ACHN (cell line): ENCODE data around the gene TYMS.

ENCODE experiments used
- DNase-seq: peaks from one replicate; pipeline ENCODE4 v3.0.0-alpha.2; 2015
- in situ Hi-C: cut with HindIII; loops from 2 replicates; pipeline ENCODE4 v1.10.0; 2017; ENCODE audit warnings: low sequenced_read_pairs, low pct_ligation_motif_present, low pct_unique_long_range_greater_than_20kb

Gene TYMS

DNA sequence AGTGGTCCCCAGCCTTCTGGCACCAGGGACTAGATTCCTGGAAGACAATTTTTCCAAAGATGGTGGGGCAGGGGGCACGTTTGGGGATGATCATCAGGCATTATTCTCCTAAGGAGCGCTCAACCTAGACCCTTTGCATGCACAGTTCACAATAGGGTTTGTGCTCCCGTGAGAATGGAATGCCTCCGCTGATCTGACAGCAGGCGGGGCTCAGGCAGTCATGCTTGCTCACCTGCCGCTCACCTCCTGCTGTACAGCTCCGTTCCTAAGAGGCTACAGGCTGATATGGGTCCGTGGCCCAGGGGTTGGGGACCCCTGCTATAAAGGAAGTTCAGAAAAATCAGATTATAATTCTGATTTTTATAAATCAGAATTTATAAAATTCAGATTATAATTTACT lies 22.3 kb upstream of the TYMS start:
- in situ Hi-C loops, result no loop called here
- no peak for DNase-seq

DNA sequence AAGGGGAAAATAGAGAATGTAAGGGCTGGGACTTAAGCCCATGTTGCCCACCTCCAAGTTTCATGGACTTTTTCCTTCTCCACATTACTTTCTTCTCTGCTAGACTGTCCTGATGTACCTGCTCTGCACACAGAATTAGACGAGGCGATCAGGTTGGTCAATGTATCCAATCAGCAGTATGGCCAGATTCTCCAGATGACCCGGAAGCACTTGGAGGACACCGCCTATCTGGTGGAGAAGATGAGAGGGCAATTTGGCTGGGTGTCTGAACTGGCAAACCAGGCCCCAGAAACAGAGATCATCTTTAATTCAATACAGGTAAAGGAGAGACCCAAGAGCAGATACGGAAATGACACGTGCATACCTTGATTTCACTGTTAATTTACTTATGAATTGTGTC lies 16.2 kb upstream of the TYMS start:
- DNase-seq, result no peak
- in situ Hi-C loops, result no loop called here

DNA sequence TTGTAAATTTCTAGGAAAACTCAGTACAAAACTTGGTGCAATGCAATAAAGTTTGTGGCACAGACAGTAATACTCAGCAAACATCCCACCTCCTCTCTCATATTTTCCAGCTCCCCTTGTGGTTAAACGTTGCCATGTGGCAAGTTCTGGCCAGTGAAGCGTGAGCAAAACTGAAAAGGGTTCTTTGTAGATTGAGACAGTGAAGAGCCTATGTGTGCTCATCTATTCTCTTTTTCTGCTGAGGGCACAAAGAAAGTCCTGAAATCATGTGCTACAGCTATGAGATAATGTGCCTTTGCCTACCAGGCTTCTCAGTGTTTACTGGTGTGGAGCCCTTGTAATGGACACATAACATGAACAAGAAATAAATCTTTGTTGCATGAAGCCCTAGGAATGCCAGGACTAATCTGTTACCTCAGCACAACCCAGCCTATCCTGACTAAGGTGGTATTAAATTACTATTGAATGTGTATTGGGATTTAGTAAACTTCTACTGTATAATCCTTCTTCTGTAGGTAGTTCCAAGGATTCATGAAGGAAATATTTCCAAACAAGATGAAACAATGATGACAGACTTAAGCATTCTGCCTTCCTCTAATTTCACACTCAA lies 13.0 kb upstream of the TYMS start:
- in situ Hi-C loops, result no loop called here
- no peak for DNase-seq

DNA sequence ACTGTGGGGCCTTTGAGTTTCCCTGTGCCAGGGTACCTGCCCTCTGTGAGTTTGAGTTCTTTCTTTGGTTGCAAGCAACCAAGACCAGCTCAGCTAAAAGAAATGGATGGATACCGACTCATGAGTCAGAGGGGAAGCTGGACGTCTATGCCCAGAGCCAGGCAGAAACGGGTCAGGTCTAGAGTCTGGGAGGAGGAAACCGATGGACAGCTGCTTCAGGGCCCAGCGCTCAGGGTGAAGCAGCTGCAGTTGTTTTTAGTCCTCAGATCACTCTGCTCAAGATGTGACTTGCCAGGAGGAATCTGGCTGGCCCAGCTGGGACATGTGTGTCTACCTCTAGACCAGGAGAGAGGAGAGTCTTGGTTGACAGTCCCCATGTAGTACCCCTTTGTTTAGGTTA lies 10.1 kb upstream of the TYMS start:
- DNase-seq, result no peak
- in situ Hi-C loops, result no loop called here

DNA sequence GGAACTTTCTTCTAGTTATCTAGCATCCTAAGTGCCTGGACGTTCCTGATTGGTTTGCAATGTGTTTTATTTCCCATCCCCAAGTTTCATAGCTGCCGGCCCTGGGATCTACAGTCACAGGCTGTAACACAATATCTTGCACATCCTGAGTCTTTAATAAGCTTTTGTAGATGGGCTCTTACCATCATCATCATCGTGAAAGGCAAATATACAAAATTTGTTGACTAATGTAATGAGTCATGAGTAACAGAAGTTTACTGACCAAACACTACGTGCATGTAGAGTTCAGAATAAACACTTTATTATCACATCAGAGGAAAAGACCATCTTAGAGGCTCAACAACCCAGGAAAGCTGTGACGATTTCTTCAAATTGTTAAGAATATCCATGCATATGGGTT lies 8.1 kb upstream of the TYMS start:
- DNase-seq, result no peak
- in situ Hi-C loops, result no loop called here

DNA sequence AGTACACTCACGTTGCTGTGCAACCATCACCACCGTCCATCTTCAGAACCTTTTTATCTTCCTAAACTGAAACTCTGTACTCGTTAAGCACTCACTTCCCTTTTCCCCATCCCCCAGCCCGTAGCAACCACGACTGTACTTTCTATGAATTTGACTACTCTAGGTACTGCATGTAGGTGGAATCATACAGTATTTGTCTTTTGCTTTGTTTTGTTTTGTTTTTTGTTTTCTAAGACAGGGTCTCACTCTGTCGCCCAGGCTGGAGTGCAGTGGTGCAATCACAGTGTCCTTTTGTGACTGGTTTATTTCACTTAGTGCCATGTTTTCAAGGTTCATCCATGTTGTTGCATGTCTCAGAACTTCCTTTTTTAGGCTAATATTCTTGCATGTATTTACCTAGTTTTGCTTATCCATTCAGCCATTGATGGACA lies 7.0 kb upstream of the TYMS start:
- no peak for DNase-seq
- in situ Hi-C loops, result no loop called here

DNA sequence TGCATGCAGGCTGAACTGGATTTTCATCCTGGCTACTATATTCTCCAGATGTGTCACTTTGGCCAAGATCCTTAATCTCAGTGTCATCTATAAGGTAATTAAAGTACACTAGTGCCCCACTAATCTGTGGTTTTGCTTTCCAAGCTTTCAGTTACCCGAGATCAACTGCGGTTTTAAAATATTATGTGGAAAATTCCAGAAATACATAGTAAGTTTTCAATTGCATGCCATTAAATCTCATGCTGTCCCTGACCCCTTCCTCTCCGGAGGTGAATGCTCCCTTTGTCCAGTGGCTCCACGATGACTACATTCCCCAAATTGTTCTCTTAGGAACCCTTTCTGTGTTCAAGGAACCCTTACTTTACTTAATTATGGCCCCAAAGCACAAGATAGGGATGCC lies 5.3 kb upstream of the TYMS start:
- in situ Hi-C loops, result no loop called here
- no peak for DNase-seq

DNA sequence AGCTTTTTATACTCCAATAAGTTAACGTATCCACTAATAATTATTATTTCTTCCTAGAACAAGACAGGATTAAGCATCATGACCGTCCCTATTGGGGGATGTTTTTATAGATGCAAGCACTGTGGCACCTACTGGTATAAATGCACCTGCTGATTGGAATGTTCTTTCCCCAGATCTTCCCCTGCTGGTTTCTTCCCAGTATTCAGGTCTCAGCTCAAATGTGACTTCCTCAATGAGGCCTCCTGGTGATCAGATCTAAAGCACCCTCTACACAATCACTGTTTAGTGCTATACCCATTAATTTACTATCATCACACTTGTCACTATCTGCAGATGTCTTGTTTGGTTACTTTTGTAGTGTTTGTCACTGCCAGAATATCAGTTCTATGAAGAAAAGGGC lies 3.9 kb upstream of the TYMS start:
- in situ Hi-C loops, result no loop called here
- no peak for DNase-seq

DNA sequence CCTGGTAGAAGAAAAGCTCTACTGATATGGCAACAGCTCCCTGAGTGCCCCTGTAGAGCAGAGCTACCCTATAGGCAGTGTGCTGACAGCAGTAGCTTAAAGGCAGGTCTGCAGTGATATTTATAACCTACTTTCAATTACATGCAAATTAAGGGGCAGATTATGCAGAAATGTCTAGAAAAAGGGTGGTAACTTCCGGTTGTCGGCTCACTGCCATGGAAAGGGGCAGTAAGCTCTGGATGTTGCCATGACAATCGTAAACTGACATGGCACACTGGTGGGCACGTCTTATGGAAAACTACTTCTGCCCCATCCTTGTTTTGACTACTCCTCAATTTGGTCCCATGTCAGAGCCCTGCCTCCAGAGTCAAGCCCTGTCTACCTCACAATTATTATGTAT lies 2.9 kb upstream of the TYMS start:
- in situ Hi-C loops, result no loop called here

DNA sequence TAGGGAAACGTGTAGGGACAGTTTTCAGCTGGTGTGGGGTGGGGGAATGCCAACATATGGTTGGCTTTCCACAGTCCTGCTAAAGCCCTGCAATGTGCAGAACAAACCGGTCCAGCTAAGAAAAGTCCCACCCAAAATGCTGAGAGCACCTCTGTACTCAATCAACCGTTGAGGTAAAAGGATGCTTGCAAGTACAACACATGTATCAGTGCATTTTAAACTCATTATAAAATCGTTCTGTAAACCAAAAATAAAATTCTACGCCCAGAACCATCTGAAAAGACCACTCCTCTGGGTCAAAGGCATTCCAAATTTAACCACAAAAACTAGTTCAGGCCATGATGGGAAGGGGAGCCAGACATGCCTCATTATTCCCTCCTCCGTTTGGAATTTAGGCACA lies 2.0 kb upstream of the TYMS start:
- in situ Hi-C loops, result no loop called here
- DNase-seq, result no peak

More for the DNA sequence above, 2.9 kb upstream of the TYMS start:
- no peak for DNase-seq

DNA sequence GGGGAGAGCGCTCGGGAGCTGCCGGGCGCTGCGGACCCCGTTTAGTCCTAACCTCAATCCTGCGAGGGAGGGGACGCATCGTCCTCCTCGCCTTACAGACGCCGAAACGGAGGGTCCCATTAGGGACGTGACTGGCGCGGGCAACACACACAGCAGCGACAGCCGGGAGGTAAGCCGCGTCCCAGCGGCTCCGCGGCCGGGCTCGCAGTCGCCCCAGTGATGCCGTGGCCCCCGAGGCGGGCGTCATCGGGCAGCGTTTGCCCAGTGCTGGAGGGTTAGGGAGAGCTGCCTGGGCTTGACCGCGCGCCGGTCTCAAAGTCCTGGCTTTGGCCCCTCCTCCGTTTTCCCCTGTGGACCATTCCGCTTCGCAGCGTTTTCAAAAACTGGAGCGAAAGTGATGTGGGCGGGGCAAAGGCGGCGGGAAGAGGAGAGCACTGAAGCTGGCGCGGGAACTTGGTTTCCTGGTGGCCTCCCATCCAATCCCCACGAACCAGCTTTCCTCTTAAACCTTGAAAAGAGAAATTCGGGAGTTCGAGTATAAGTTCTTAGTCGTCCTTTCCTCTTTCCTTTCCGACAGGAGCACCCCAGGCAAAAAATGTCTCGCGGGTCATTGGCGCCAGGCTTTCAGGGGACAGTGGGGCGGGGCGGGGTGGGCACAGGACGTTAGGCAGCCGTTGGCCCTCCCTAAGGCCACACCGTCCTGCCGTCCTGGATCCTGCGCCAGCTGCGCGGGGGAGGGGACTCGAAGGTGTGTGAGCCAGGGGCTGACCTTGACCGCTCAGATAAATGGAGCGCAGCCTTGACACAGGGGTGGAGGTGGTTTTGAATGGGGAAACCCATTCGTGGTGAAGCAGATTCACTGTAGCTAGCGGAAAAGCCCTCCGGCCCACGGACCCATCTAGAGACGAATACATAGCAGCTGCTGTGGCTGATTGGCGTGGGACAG lies 821 bp downstream of the TYMS start:
- in situ Hi-C loops, result no loop called here
- peak; percentile 92 for DNase-seq

DNA sequence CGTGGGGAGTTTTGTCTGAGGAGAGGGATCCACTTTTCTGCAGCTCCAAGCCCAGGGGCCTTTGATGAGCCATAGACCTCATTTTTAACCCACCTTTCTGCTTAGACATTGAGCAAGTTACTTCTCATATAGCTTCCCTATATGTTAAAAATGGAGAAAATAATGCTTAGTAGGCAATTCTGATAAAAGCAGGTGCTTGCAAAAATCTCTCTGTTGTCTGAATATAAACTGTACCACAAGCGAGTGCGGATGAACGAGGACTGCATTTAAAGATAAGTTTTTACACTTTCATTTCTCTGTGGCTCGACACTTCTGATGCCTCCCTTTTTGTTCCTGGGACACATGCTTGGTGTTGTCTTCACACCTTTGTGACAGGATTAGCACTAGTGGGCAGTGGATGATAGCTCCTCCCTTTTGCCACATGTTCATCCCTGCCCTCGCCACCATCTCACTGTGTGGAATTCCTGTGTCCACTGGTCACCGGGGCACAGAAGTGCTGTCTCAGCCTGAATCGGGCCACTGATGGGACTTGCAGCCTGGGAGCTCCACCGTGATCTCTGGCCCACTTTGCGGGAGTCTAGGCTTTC lies 1.6 kb downstream of the TYMS start:
- in situ Hi-C loops, result no loop called here
- DNase-seq, result no peak

DNA sequence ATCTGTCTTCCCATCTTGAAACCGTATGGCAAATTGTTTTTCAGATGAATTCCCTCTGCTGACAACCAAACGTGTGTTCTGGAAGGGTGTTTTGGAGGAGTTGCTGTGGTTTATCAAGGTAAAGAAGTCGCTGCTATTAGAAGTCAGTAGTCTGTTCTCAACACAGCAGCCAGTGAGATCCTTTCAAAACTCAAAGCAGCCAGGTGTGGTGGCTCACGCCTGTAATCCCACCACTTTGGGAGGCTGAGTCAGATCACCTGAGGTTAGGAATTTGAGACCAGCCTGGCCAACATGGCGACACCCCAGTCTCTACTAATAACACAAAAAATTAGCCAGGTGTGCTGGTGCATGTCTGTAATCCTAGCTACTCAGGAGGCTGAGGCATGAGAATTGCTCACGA lies 2.1 kb downstream of the TYMS start:
- no peak for DNase-seq
- in situ Hi-C loops, result no loop called here

DNA sequence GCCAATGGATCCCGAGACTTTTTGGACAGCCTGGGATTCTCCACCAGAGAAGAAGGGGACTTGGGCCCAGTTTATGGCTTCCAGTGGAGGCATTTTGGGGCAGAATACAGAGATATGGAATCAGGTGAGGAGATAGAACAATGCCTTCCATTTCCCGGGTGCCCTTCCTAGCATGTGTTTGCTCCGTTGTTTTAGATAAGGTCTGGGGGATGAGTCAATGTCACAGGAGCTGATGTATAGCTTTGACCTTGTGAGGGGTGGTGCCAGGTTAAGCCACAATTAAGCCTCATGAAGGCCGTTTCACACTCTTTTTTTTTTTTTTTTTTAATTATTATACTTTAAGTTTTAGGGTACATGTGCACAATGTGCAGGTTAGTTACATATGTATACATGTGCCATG lies 4.7 kb downstream of the TYMS start:
- no peak for DNase-seq
- in situ Hi-C loops, result no loop called here

DNA sequence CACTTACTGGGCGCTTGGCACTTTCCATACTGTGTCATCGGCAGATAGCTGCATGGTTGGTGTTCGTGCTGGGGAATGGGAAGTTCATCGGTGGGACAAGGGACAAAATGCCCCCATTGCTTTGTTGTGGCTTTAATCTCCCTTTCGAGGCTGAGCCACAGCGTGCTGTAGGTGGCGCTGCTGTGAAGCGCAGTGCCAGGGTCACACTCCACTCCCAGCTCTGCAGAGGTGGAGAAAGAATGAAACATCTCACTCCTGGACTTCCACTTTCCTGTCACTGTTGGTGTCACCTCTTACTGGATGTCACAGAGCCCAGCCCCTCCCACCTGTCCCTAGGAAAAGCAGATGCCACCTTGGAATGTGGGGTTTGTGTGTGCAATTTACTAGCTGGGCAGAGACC lies 8.7 kb downstream of the TYMS start:
- in situ Hi-C loops, result no loop called here
- DNase-seq, result no peak

DNA sequence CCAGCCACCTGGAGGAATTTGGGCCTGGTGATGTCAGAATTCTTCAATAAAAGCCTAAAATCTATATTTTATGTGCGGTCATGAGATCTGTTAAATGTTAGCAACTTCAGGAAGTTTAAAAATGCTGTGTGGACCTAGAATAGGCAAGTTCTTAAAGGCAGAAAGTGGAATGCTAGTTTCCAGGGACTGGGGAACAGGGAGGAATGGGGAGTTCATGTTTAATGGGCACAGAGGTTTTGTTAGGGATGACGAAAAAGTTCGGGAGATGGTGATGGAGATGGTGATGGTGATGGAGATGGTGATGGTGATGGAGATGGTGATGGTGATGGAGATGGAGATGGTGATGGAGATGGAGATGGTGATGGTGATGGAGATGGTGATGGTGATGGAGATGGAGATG lies 9.2 kb downstream of the TYMS start:
- DNase-seq, result no peak
- in situ Hi-C loops, result no loop called here

DNA sequence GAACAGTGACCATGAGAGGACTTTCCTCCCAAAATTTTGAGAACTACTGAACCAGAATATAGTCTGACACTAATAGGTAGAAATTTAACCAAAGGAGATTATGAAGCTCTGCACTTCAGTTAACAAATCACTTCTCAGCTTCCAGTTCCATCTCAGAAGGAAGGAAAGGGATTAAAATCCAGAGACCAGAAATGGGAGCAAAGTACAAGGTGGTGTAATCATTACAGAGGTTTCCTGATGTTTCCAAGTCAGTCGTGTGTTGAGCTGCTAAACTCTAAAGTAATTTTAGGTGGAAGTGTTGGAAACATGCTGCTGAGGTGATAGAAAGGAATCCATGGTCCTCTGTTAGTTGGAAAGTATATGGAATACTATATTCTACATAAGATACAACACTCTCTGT lies 10.8 kb downstream of the TYMS start:
- DNase-seq, result no peak
- in situ Hi-C loops, result no loop called here

DNA sequence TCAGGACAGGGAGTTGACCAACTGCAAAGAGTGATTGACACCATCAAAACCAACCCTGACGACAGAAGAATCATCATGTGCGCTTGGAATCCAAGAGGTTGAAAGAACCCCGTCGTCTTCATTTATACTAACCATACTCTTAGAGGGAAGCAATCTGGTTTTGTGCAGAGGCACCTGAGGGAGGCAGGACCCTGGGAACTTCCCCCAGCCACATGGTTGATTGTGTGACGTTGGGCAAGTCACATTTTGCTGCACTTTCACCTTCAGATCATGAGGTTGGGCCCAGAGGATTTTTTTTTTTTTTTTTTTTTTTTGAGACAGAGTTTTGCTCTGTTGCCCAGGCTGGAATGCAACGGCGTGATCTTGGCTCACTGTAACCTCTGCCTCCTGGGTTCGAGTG lies 11.6 kb downstream of the TYMS start:
- no peak for DNase-seq
- in situ Hi-C loops, result no loop called here

DNA sequence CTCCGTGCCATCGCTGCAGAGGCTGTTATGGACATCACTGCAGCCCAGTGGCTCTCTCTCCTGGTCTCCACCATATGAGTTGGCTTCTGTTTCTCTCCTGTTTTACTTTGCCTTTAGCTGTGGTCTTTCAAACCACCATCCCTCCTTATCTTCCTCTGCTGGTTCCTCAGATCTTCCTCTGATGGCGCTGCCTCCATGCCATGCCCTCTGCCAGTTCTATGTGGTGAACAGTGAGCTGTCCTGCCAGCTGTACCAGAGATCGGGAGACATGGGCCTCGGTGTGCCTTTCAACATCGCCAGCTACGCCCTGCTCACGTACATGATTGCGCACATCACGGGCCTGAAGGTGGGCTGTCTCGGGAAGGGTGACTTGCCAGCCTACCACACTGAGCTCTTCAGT lies 13.1 kb downstream of the TYMS start:
- no peak for DNase-seq
- in situ Hi-C loops, result no loop called here

DNA sequence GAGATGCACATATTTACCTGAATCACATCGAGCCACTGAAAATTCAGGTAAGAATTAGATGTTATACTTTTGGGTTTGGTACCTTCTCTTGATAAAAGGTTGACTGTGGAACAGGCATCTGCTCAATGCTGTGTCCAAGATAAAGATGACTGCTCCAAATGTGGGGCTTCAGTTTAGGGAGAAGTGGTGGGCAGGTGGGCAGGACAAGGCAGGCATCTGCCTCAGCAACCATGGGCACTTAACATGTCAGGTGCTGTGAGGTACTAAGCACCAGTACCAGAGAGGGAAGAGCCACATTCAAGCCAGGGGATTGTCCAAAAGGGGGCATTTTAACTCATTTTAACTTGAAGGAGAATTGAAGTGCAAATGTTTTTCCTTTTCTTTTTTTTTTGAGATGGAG lies 14.0 kb downstream of the TYMS start:
- in situ Hi-C loops, result no loop called here
- no peak for DNase-seq
